HUES48 (cell line): ENCODE measurements around the gene ADAR.

ENCODE experiments used
- H3K27ac ChIP-seq: one replicate; pipeline ENCODE4 v1.7.0; 2013; ENCODE audit warnings: low read depth, low read length, inconsistent platforms
- H3K27me3 ChIP-seq: 2 replicates; pipeline ENCODE4 v1.6.1; 2013; ENCODE audit warnings: mild to moderate bottlenecking, low read length; ENCODE audit not compliant: control insufficient read depth, insufficient read depth
- H3K36me3 ChIP-seq: 2 replicates; pipeline ENCODE4 v1.6.1; 2013; ENCODE audit warnings: low read length; ENCODE audit not compliant: control insufficient read depth, insufficient read depth
- H3K4me1 ChIP-seq: 2 replicates; pipeline ENCODE4 v1.6.1; 2013; ENCODE audit warnings: mild to moderate bottlenecking, low read length; ENCODE audit not compliant: control insufficient read depth, insufficient read depth
- H3K4me3 ChIP-seq: 2 replicates; pipeline ENCODE4 v1.5.1; 2013; ENCODE audit warnings: mild to moderate bottlenecking, low read depth, low read length
- H3K9ac ChIP-seq: 2 replicates; pipeline ENCODE4 v1.6.1; 2013; ENCODE audit warnings: mild to moderate bottlenecking, low read depth, low read length, moderate library complexity
- H3K9me3 ChIP-seq: 2 replicates; pipeline ENCODE4 v1.6.1; 2013; ENCODE audit warnings: low read length; ENCODE audit not compliant: control insufficient read depth, insufficient read depth

Gene ADAR

GRCh38 chr1:154571964-154572288 is 36.1 kb downstream of the ADAR start:
- no peak overlapping the region for H3K4me3 ChIP-seq
- peaks cover 15% of the 10 kb centered on the region; the same call in 1 of the 2 replicates for H3K4me1 ChIP-seq
- no peak overlapping the region for H3K27ac ChIP-seq
- H3K27me3 ChIP-seq = peaks cover 3% of the 10 kb centered on the region; the same call in 1 of the 2 replicates
- no peaks in the 10 kb centered on the region for H3K9me3 ChIP-seq
- no peak overlapping the region for H3K9ac ChIP-seq
- H3K36me3 ChIP-seq = no peaks in the 10 kb centered on the region

- Histone ChIP-seq H3K36me3 (no peaks in the 10 kb centered on the region), H3K27ac (no peak overlapping the region), H3K9me3 (no peaks in the 10 kb centered on the region), H3K9ac (no peak overlapping the region), H3K4me1 (peaks cover 20% of the 10 kb centered on the region), H3K27me3 (peaks cover 3% of the 10 kb centered on the region), H3K4me3 (no peak overlapping the region)
These were observed 36.6 kb downstream of the ADAR start for GRCh38 chr1:154571244-154571963.

GRCh38 chr1:154568157-154568815 is 39.7 kb downstream of the ADAR start:
- no peak overlapping the region for H3K9ac ChIP-seq

GRCh38 chr1:154567386-154568156 is 40.4 kb downstream of the ADAR start, which contains the start of gene CHRNB2:
TSS of gene CHRNB2 (plus strand) at chr1:154567778. CDS start at chr1:154568045, 267 bp downstream.
- Histone ChIP-seq H3K9ac (peak within 1 kb of the TSS; percentile 40; the same call in 1 of the 2 replicates), H3K36me3 (no peaks in the 10 kb centered on the region), H3K4me1 (peaks cover 15% of the 10 kb centered on the region), H3K27ac (peak within 1 kb of the TSS; percentile 47), H3K9me3 (no peaks in the 10 kb centered on the region), H3K27me3 (peaks cover 3% of the 10 kb centered on the region), H3K4me3 (peak within 1 kb of the TSS; percentile 64)

More at GRCh38 chr1:154568157-154568815, 39.7 kb downstream of the ADAR start:
- no peaks in the 10 kb centered on the region for H3K9me3 ChIP-seq
- H3K36me3 ChIP-seq = no peaks in the 10 kb centered on the region
- H3K27ac ChIP-seq = no peak overlapping the region
- peaks cover 3% of the 10 kb centered on the region for H3K27me3 ChIP-seq
- H3K4me1 ChIP-seq = peaks cover 15% of the 10 kb centered on the region
- peak overlapping the region; percentile 64 for H3K4me3 ChIP-seq

GRCh38 chr1:154565876-154566275 is 42.1 kb downstream of the ADAR start:
- H3K4me3 ChIP-seq = no peak overlapping the region
- H3K36me3 ChIP-seq = no peaks in the 10 kb centered on the region
- H3K27me3 ChIP-seq = peaks cover 3% of the 10 kb centered on the region
- H3K9ac ChIP-seq = no peak overlapping the region
- H3K9me3 ChIP-seq = no peaks in the 10 kb centered on the region
- H3K27ac ChIP-seq = no peak overlapping the region
- peaks cover 11% of the 10 kb centered on the region for H3K4me1 ChIP-seq

GRCh38 chr1:154559466-154560044 is 48.4 kb downstream of the ADAR start:
- peak overlapping the region; percentile 83 for H3K4me3 ChIP-seq
- H3K4me1 ChIP-seq = peaks cover 20% of the 10 kb centered on the region
- peaks cover 13% of the 10 kb centered on the region for H3K36me3 ChIP-seq
- no peak overlapping the region for H3K9ac ChIP-seq
- H3K27ac ChIP-seq = peak overlapping the region; percentile 78
- H3K27me3 ChIP-seq = no peaks in the 10 kb centered on the region
- H3K9me3 ChIP-seq = no peaks in the 10 kb centered on the region

GRCh38 chr1:154558720-154559465 is 49.1 kb downstream of the ADAR start:
- Histone ChIP-seq H3K9me3 (no peaks in the 10 kb centered on the region), H3K36me3 (peaks cover 20% of the 10 kb centered on the region), H3K9ac (peak overlapping the region; percentile 36), H3K4me3 (peak overlapping the region; percentile 83), H3K27ac (peak overlapping the region; percentile 78), H3K4me1 (peaks cover 20% of the 10 kb centered on the region), H3K27me3 (no peaks in the 10 kb centered on the region)

GRCh38 chr1:154557939-154558719 is 49.9 kb downstream of the ADAR start, which contains the start of gene UBE2Q1:
TSS of gene UBE2Q1 (minus strand) at chr1:154558662. CDS start at chr1:154558553, 109 bp downstream.
- H3K27me3 ChIP-seq = no peaks in the 10 kb centered on the region
- peaks cover 27% of the 10 kb centered on the region for H3K36me3 ChIP-seq
- H3K9me3 ChIP-seq = no peaks in the 10 kb centered on the region
- peaks cover 20% of the 10 kb centered on the region for H3K4me1 ChIP-seq
- peak within 1 kb of the TSS; percentile 78 for H3K27ac ChIP-seq
- peak within 1 kb of the TSS; percentile 83 for H3K4me3 ChIP-seq
- H3K9ac ChIP-seq = peak within 1 kb of the TSS; percentile 69

- H3K27me3 ChIP-seq = no peaks in the 10 kb centered on the region
- H3K4me3 ChIP-seq = peak overlapping the region; percentile 83
- peaks cover 35% of the 10 kb centered on the region for H3K36me3 ChIP-seq
- H3K9me3 ChIP-seq = no peaks in the 10 kb centered on the region
- H3K27ac ChIP-seq = no peak overlapping the region
- H3K9ac ChIP-seq = peak overlapping the region; percentile 69
- H3K4me1 ChIP-seq = peaks cover 20% of the 10 kb centered on the region
These were observed 50.6 kb downstream of the ADAR start for GRCh38 chr1:154557248-154557938.
